ENCODE measurements around the gene CFAP119. TPM values are rescaled to one million over a fixed set of nuclear protein-coding genes. Genes with fewer than 3 reads are reported as not detected.

CFAP119 gene
- total RNA-seq, 2 experiments from 2014 or later: 5.3 to 6.3 TPM

- CTCF ChIA-PET: interaction anchor here (0.6 to 0.8 kb wide), 2 partner anchors 30 to 71 kb away, joined by 3 read pairs; no protein-coding TSS in a partner anchor
- POLR2A ChIA-PET: interaction anchor here (0.7 kb wide), 1 partner anchor 10 kb away, joined by 3 read pairs; no protein-coding TSS in a partner anchor
Measured at GRCh38 chr16:30724641-30725417, 37.0 kb downstream of the CFAP119 start.

GRCh38 chr16:30723725-30724355, 38.0 kb downstream of the CFAP119 start:
- ChIA-PET CTCF (interaction anchor here (0.6 kb wide), 1 partner anchor 70 kb away, joined by 3 read pairs; no protein-coding TSS in a partner anchor), POLR2A (interaction anchor here (0.9 kb wide), 1 partner anchor 13 kb away, joined by 3 read pairs; no protein-coding TSS in a partner anchor)

- CTCF ChIA-PET: no interaction called here
- POLR2A ChIA-PET: no interaction called here
Measured at GRCh38 chr16:30722916-30723315, 38.9 kb downstream of the CFAP119 start.

GRCh38 chr16:30722443-30722842, 39.4 kb downstream of the CFAP119 start:
- POLR2A ChIA-PET: no interaction called here
- CTCF ChIA-PET: interaction anchor here (0.8 kb wide), 1 partner anchor 20 kb away, joined by 3 read pairs; no protein-coding TSS in a partner anchor

- ChIA-PET CTCF (interaction anchor here (0.6 to 1.0 kb wide), 3 partner anchors 19 to 228 kb away, joined by 3 read pairs; no protein-coding TSS in a partner anchor), POLR2A (no interaction called here)
Measured at GRCh38 chr16:30721606-30722005, 40.3 kb downstream of the CFAP119 start.

GRCh38 chr16:30721167-30721566, 40.7 kb downstream of the CFAP119 start:
- ChIA-PET CTCF (interaction anchor here (0.6 to 1.0 kb wide), 2 partner anchors 93 to 228 kb away, joined by 3 read pairs; no protein-coding TSS in a partner anchor), POLR2A (no interaction called here)

GRCh38 chr16:30720694-30721093, 41.2 kb downstream of the CFAP119 start:
- CTCF ChIA-PET: no interaction called here
- POLR2A ChIA-PET: no interaction called here

- ChIA-PET POLR2A (interaction anchor here (0.6 kb wide), 1 partner anchor 104 kb away, joined by 3 read pairs; no protein-coding TSS in a partner anchor), CTCF (interaction anchor here (0.6 kb wide), 1 partner anchor 123 kb away, joined by 3 read pairs; no protein-coding TSS in a partner anchor)
Measured at GRCh38 chr16:30720086-30720485, 41.8 kb downstream of the CFAP119 start.

GRCh38 chr16:30715750-30716445, 46.0 kb downstream of the CFAP119 start:
- ChIA-PET POLR2A (no interaction called here), CTCF (no interaction called here)

- CTCF ChIA-PET: interaction anchor here (0.6 kb wide), 2 partner anchors 30 to 204 kb away, joined by 3 read pairs; no protein-coding TSS in a partner anchor
- POLR2A ChIA-PET: no interaction called here
Measured at GRCh38 chr16:30711712-30712111, 50.1 kb downstream of the CFAP119 start.

GRCh38 chr16:30710971-30711370, 50.9 kb downstream of the CFAP119 start:
- POLR2A ChIA-PET: no interaction called here
- CTCF ChIA-PET: interaction anchor here (0.6 kb wide), 1 partner anchor 205 kb away, joined by 3 read pairs; no protein-coding TSS in a partner anchor

Other genes with a start within 250 kb of the CFAP119 start
- 10 to 100 TPM; 14.6 to 15.7 TPM for gene ZNF768, start 235.5 kb downstream of the CFAP119 start, total RNA-seq
- 10 to 100 TPM; 13.6 to 15.0 TPM for gene ZNF747, start 227.2 kb downstream of the CFAP119 start, total RNA-seq
- 10 to 100 TPM; 14.1 to 15.0 TPM for gene ZNF764, start 203.7 kb downstream of the CFAP119 start, total RNA-seq
- 10 to 100 TPM in 1 of 2 experiments, 1 to 10 TPM in 1; 9.4 to 10.0 TPM for gene ZNF688, start 190.3 kb downstream of the CFAP119 start, total RNA-seq
- gene ZNF785, start 176.4 kb downstream of the CFAP119 start, total RNA-seq: 10 to 100 TPM; 13.8 to 14.5 TPM
- 10 to 100 TPM; 12.5 to 12.7 TPM for gene ZNF689, start 151.7 kb downstream of the CFAP119 start, total RNA-seq
- gene PRR14, start 111.1 kb downstream of the CFAP119 start, total RNA-seq: 10 to 100 TPM; 87.8 to 95.1 TPM
- 100 to 1,000 TPM; 107 to 119 TPM for gene FBRS, start 103.6 kb downstream of the CFAP119 start, total RNA-seq
- gene SRCAP, start 62.9 kb downstream of the CFAP119 start, total RNA-seq: 10 to 100 TPM; 70.8 to 73.5 TPM
- 10 to 100 TPM; 34.5 to 34.7 TPM for gene PHKG2, start 13.6 kb downstream of the CFAP119 start, total RNA-seq
- 100 to 1,000 TPM; 125 to 129 TPM for gene RNF40, start 260 bp upstream of the CFAP119 start, total RNA-seq
- 1 to 10 TPM; 5.4 to 5.5 TPM for gene ZNF629, start 25.1 kb upstream of the CFAP119 start, total RNA-seq
- 10 to 100 TPM; 27.8 to 29.8 TPM for gene BCL7C, start 132.0 kb upstream of the CFAP119 start, total RNA-seq
- under 1 TPM; 0.13 to 0.21 TPM for gene CTF1, start 134.6 kb upstream of the CFAP119 start, total RNA-seq
- 10 to 100 TPM; 29.9 to 30.1 TPM for gene FBXL19, start 161.5 kb upstream of the CFAP119 start, total RNA-seq
- gene ORAI3, start 187.0 kb upstream of the CFAP119 start, total RNA-seq: 1 to 10 TPM; 7.9 to 8.4 TPM
- gene SETD1A, start 195.7 kb upstream of the CFAP119 start, total RNA-seq: 10 to 100 TPM; 26.9 to 27.3 TPM
- 1 to 10 TPM; 1.8 to 1.9 TPM for gene HSD3B7, start 223.1 kb upstream of the CFAP119 start, total RNA-seq
- gene STX1B, start 248.6 kb upstream of the CFAP119 start, total RNA-seq: under 1 TPM; 0.15 to 0.34 TPM